ENCODE data around the gene DCST1. TPM values are rescaled to one million over a fixed set of nuclear protein-coding genes. Genes with fewer than 3 reads are reported as not detected.

Gene DCST1
- total and polyA plus RNA-seq, 12 donors, result not detected

GRCh38 chr1:155062151-155062686 lies 28.6 kb downstream of the DCST1 start:
- H3K27ac ChIP-seq, result no peak overlapping the region

GRCh38 chr1:155062702-155063411 lies 29.2 kb downstream of the DCST1 start:
- intact Hi-C loops (cut with DNase I), result loop anchor here in 1 of 2 donors (2.0 to 5.0 kb wide), 2 partner anchors 22 to 156 kb away; no protein-coding TSS in a partner anchor
- WGBS, 4 donors, result 4 to 9% (median 8%) methylated on average over 18 to 46 of the region's 46 CpGs
- TF ChIP-seq CTCF (IDR thresholded peaks at IDR 0.05) (peak; percentile 74 to 89 (median 84)), POLR2A (IDR thresholded peaks at IDR 0.05) (no peak)
- peaks cover 0 to 10% of the 10 kb centered on the region in 2 donors for H3K36me3 ChIP-seq (replicated peaks in 1 of 2)
- DNase-seq, result peak; percentile 55 to 83 (median 76)
- peaks cover 11 to 36% of the 10 kb centered on the region in 2 donors for H3K4me1 ChIP-seq (replicated peaks in 1 of 2)
- peak overlapping the region in 2 of 5 donors; percentile 85 to 94 for H3K27ac ChIP-seq
- no peaks in the 10 kb centered on the region for H3K27me3 ChIP-seq
- H3K9me3 ChIP-seq (replicated peaks in 1 of 3), result no peaks in the 10 kb centered on the region
- peak overlapping the region in 1 of 4 donors; percentile 89 for H3K4me3 ChIP-seq

More at GRCh38 chr1:155062151-155062686, 28.6 kb downstream of the DCST1 start:
- Histone ChIP-seq H3K4me1 (replicated peaks in 1 of 2) (peaks cover 11 to 36% of the 10 kb centered on the region in 2 donors), H3K4me3 (no peak overlapping the region), H3K9me3 (replicated peaks in 1 of 3) (no peaks in the 10 kb centered on the region), H3K27me3 (no peaks in the 10 kb centered on the region), H3K36me3 (replicated peaks in 1 of 2) (peaks cover 0 to 16% of the 10 kb centered on the region in 2 donors)
- intact Hi-C loops (cut with DNase I), result loop anchor here in 1 of 2 donors (2.0 to 5.0 kb wide), 2 partner anchors 23 to 155 kb away; no protein-coding TSS in a partner anchor
- peak in 3 of 7 donors; percentile 37 to 53 (median 50) for DNase-seq
- TF ChIP-seq POLR2A (IDR thresholded peaks at IDR 0.05) (no peak), CTCF (IDR thresholded peaks at IDR 0.05) (no peak)
- 21 to 46% (median 26%) methylated on average over 11 to 29 of the region's 29 CpGs for WGBS, 4 donors

- intact Hi-C loops (cut with DNase I), result loop anchor here in 1 of 2 donors (2.0 to 5.0 kb wide), 2 partner anchors 21 to 156 kb away; no protein-coding TSS in a partner anchor
- no peaks in the 10 kb centered on the region for H3K9me3 ChIP-seq (replicated peaks in 1 of 3)
- H3K27me3 ChIP-seq, result no peaks in the 10 kb centered on the region
- peaks cover 11 to 36% of the 10 kb centered on the region in 2 donors for H3K4me1 ChIP-seq (replicated peaks in 1 of 2)
- peak; percentile 32 to 69 for TF ChIP-seq POLR2A (IDR thresholded peaks at IDR 0.05)
- no peak for TF ChIP-seq CTCF (IDR thresholded peaks at IDR 0.05)
- WGBS, 4 donors, result 0 to 1% (median 0%) methylated on average over 17 to 57 of the region's 57 CpGs
- peak; percentile 85 to 91 (median 89) for DNase-seq
- H3K4me3 ChIP-seq, result peak within 1 kb of the TSS; percentile 60 to 89 (median 68)
- H3K36me3 ChIP-seq (replicated peaks in 1 of 2), result peaks cover 0 to 2% of the 10 kb centered on the region in 2 donors
- peak within 1 kb of the TSS; percentile 20 to 94 (median 78) for H3K27ac ChIP-seq
Measured at GRCh38 chr1:155063550-155064110, 30.0 kb downstream of the DCST1 start, which contains the start of gene EFNA4. TSS of gene EFNA4 (plus strand) at chr1:155063740. CDS start at chr1:155063824, 84 bp downstream.
